GM12865 (cell line): Measurements from ENCODE around the gene ARHGEF2.

Experiments
- DNase-seq: peaks from one replicate; pipeline ENCODE4 v3.0.0; 2010; ENCODE audit warnings: low read depth
- H3K4me3 ChIP-seq: 2 replicates; pipeline ENCODE4 v1.5.1; 2011; ENCODE audit warnings: mild to moderate bottlenecking, low read depth, low read length, control low read depth
- CTCF ChIP-seq: IDR thresholded peaks from 2 replicates; pipeline ENCODE4 v1.5.1; 2011; ENCODE audit warnings: low read length, control low read depth, low read depth, inconsistent platforms; ENCODE audit not compliant: insufficient read depth; ENCODE audit errors: missing control alignments

The ARHGEF2 gene

DNA sequence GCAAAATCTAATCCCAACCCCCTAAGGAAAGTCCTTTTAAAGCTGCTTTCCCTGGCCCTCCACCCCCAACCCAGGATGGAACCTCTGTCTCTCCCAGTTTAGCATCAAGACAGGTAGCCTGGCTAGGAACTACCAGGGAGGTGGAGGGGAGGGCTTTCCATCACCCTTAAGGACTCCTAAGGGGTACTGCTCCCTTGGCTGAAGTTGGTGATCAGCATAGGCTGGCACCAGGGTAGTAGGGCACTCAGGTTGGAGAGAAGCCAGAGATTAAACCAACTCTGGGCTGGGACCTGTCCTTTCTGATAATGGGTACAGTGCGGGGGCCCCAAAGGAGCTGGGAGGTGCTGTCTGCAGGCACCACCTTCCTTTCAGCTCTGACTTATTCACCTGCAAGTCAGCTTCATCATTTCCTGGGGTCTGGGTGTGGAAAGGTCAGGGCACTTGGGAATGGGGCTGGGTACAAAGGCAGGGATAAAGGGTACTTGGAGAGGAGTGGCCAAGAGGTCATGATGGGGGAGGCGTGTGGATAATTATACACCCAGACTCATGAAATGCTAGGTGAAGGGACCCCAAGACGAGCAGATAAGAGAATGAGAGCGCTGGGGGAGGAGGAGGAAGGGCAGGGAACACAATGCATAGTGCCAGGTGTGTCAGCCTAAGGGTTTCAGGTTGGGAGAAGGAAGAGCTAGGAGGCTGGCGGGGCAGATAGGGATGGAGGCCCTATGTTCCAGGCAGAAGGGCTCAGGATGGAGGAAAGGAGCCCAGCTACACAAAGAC is 1.2 kb downstream of the ARHGEF2 start:
- TF ChIP-seq CTCF, result no peak
- no peak for DNase-seq
- H3K4me3 ChIP-seq, result peak overlapping the region; percentile 86

DNA sequence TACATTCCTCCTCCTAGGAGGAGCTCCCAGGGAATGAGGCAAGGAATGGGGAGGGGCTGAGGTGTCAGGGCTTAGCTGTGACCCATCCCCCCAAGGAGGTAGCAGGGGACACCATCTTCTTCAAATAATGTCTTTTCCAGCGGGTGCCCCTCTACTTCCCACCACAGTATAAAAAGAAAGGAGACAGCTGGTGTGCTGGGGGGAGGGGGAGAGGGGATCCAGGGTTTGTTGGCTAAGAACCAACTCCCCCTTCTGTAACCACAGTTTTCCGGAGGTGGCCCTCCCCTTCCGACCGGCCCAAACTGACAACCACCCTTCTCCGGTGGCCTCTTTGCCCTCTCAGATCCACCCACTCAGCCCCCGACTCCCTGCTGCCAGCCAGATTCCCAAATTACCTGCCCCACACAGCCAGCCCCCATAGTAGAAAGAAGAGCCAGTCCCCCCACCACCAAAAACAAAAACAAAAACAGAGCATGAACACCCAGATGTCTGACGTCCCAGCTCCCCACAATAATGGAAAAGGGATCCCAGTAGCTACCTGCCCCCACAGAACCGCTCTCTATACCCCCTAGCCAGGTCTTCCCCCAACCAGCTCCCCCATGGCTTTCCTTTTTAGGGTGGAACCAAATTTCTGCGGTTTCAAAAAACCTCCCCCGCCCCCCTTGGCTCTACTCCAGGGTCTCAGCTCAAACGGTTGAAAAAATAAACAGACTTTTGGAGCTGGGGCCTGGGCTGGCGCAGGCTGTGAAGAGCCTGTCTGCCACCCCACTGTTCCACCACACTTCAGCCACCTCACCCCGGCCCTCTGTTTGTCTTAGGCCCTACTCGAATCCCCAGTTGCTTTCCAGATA is 2.1 kb downstream of the ARHGEF2 start:
- DNase-seq, result peak; percentile 62
- TF ChIP-seq CTCF, result no peak
- H3K4me3 ChIP-seq, result peak overlapping the region; percentile 86

GRCh38 chr1:155975375-155976061 is 2.8 kb downstream of the ARHGEF2 start:
- no peak for TF ChIP-seq CTCF
- peak overlapping the region; percentile 86 for H3K4me3 ChIP-seq
- DNase-seq, result no peak

DNA sequence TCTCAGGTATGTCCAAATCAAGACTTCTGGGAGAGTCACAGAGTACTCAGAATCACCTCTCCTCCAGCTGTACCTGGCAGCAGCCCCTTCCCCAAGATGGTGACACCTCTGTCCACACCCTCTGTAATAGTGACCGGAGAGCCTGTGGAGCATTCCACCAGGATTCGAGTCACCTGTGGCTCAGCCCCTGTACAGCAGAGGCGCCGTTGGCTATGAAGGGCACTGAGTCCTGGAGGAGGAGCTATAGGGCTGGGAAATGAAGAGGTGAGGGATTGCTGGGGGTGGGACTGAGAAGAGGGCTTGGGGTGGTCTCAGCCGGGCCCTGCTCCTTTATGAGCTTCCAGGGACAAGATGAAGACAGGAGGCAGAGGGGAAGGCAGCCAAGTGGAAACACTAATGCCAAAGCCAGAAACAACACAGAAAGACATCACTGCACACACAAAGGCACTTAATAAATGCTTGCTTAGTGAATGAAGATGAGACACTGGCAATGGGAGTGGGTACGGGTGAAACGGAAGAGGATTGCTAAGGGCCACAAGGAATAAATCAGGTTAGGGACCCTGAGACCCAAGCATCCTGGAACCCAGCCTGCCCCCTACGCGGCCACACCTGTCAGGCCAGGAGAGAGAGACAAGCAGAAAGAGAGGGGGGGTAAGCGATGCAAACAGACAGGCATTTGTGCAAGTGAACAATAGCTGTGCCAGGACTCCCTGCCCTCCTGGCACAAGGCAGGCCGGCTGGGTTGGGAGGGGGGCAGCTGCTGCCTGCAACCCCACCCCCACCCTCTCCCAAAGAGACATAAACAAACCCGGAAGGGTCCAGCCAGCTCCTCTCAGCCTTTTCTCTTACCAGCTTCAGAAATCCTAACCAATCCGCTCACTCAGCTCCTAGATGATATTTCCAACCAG is 3.9 kb downstream of the ARHGEF2 start:
- TF ChIP-seq CTCF, result no peak
- no peak for DNase-seq
- peak overlapping the region; percentile 86 for H3K4me3 ChIP-seq

- no peak overlapping the region for H3K4me3 ChIP-seq
- TF ChIP-seq CTCF, result no peak
- DNase-seq, result no peak
Observed at GRCh38 chr1:155973723-155974122, 4.6 kb downstream of the ARHGEF2 start.
